C4-2B (cell line): ENCODE measurements around the gene FGD5.

Experiments used
- ZFX ChIP-seq: fragments of 450-650 bp; IDR thresholded peaks from 2 replicates; pipeline ENCODE4 v1.6.1; 2017
- TF ChIP-seq, protein P1 (sequence below): fragments of 450-650 bp; conservative IDR thresholded peaks from 2 replicates; pipeline ENCODE4 v1.5.1; 2017; ENCODE audit warnings: mild to moderate bottlenecking

DNA sequence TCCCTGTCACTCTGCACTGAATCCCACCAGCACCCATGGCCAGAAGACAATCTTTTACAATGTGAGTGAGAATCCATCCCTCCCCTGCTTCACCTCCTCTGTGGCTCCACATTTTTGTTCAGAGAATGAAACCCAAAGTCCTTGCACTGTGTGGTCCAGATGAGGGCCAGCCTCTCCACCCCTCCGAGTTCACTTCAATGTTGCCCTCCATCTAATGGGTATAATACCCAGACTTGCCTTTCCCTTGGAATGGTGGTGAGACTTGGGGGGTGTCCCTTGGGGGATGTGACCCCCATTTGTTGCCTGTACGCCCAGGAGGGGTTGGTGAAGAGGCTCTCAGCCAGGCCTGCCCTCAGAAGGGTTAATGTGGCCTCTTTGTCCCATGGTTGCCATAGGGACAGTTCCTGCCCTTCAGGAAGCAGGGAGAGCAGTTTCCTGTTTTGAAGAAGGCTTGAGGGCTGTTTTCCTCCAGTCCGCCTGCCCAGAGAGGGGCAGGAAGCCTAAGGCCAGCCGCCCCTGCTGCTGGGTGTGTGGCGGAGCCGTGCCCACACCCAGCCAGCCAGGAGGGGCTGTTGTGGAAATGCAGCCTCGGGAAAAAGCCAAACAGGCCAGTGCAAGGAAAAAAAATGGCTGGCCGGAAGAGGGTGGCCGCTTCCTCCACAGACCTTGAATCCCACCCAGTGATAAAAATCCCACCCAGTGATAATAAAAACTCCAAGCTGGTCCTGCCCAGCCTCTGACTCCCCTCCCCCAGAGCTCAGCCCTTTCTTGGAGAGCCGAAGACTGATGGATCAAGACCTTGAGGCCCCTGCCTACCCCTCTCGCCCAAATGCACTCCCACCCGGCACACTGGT lies 14.6 kb upstream of the FGD5 start:
- TF ChIP-seq, protein P1, sequence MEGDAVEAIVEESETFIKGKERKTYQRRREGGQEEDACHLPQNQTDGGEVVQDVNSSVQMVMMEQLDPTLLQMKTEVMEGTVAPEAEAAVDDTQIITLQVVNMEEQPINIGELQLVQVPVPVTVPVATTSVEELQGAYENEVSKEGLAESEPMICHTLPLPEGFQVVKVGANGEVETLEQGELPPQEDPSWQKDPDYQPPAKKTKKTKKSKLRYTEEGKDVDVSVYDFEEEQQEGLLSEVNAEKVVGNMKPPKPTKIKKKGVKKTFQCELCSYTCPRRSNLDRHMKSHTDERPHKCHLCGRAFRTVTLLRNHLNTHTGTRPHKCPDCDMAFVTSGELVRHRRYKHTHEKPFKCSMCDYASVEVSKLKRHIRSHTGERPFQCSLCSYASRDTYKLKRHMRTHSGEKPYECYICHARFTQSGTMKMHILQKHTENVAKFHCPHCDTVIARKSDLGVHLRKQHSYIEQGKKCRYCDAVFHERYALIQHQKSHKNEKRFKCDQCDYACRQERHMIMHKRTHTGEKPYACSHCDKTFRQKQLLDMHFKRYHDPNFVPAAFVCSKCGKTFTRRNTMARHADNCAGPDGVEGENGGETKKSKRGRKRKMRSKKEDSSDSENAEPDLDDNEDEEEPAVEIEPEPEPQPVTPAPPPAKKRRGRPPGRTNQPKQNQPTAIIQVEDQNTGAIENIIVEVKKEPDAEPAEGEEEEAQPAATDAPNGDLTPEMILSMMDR = no peak
- no peak for TF ChIP-seq ZFX
